RWPE2 (cell line): ENCODE results near the gene ZNF253.
"Not testable (repeated sequence)": the region's sequence is repeated elsewhere in the genome, so short reads cannot be mapped to it uniquely, and the experiment has no call there.

ENCODE experiments used
- ATAC-seq: fragments of 200-7000 bp; cut with Tn5 transposase; 3 replicates; pipeline ENCODE4 v1.9.1; 2021; ENCODE audit warnings: low read depth
- DNase-seq: peaks from one replicate; pipeline ENCODE4 v3.0.0-alpha.2; 2020; ENCODE audit warnings: low spot score
- H3K27ac ChIP-seq: fragments of 450-650 bp; 2 replicates; pipeline ENCODE4 v1.5.1; 2017; ENCODE audit warnings: mild to moderate bottlenecking; ENCODE audit not compliant: poor library complexity, severe bottlenecking
- H3K27me3 ChIP-seq: fragments of 250-450 bp; sonication (Bioruptor Pico); 2 replicates; pipeline ENCODE4 v1.5.1; 2021; ENCODE audit warnings: mild to moderate bottlenecking, moderate library complexity; ENCODE audit not compliant: insufficient read depth, poor library complexity, severe bottlenecking
- H3K36me3 ChIP-seq: fragments of 250-450 bp; sonication (Bioruptor Pico); 2 replicates; pipeline ENCODE4 v1.5.1; 2020; ENCODE audit warnings: low read depth, mild to moderate bottlenecking, moderate library complexity
- H3K4me1 ChIP-seq: fragments of 250-450 bp; sonication (Bioruptor Pico); 2 replicates; pipeline ENCODE4 v1.5.1; 2021; ENCODE audit warnings: mild to moderate bottlenecking, moderate library complexity; ENCODE audit not compliant: insufficient read depth, poor library complexity, severe bottlenecking
- H3K4me3 ChIP-seq: fragments of 250-450 bp; sonication (Bioruptor Pico); 2 replicates; pipeline ENCODE4 v1.5.1; 2021; ENCODE audit warnings: mild to moderate bottlenecking, moderate library complexity; ENCODE audit not compliant: severe bottlenecking
- H3K9me3 ChIP-seq: fragments of 250-450 bp; sonication (Bioruptor Pico); 2 replicates; pipeline ENCODE4 v1.5.1; 2021; ENCODE audit warnings: mild to moderate bottlenecking, moderate library complexity; ENCODE audit not compliant: severe bottlenecking
- CTCF ChIP-seq: fragments of 450-650 bp; IDR thresholded peaks from one replicate; pipeline ENCODE4 v1.5.1; 2017; ENCODE audit warnings: mild to moderate bottlenecking, moderate library complexity; ENCODE audit not compliant: poor library complexity, severe bottlenecking

ZNF253 gene

GRCh38 chr19:19909654-19910053 is 44.0 kb downstream of the ZNF253 start:
- H3K36me3 ChIP-seq = no peaks in the 10 kb centered on the region
- no peak overlapping the region for H3K27ac ChIP-seq
- DNase-seq (no peak), ATAC-seq (no peak)
- H3K4me1 ChIP-seq = no peaks in the 10 kb centered on the region
- H3K4me3 ChIP-seq = no peak overlapping the region
- no peaks in the 10 kb centered on the region for H3K27me3 ChIP-seq
- peaks cover 4% of the 10 kb centered on the region for H3K9me3 ChIP-seq
- no peak for TF ChIP-seq CTCF

GRCh38 chr19:19911150-19911549 is 45.5 kb downstream of the ZNF253 start:
- H3K4me3 ChIP-seq = no peak overlapping the region
- no peaks in the 10 kb centered on the region for H3K27me3 ChIP-seq
- no peaks in the 10 kb centered on the region for H3K36me3 ChIP-seq
- DNase-seq = no peak
- H3K4me1 ChIP-seq = no peaks in the 10 kb centered on the region
- TF ChIP-seq CTCF = no peak
- H3K9me3 ChIP-seq = peaks cover 4% of the 10 kb centered on the region
- ATAC-seq = no peak
- H3K27ac ChIP-seq = no peak overlapping the region

GRCh38 chr19:19914596-19914995 is 48.9 kb downstream of the ZNF253 start:
- ATAC-seq (no peak), DNase-seq (no peak)
- no peak for TF ChIP-seq CTCF
- peaks cover 2% of the 10 kb centered on the region for H3K9me3 ChIP-seq
- peaks cover 6% of the 10 kb centered on the region for H3K36me3 ChIP-seq
- no peak overlapping the region for H3K27ac ChIP-seq
- H3K4me1 ChIP-seq = no peaks in the 10 kb centered on the region
- no peaks in the 10 kb centered on the region for H3K27me3 ChIP-seq
- no peak overlapping the region for H3K4me3 ChIP-seq

GRCh38 chr19:19930417-19930816 is 64.7 kb downstream of the ZNF253 start:
- not testable (repeated sequence) for H3K4me3 ChIP-seq, H3K27ac ChIP-seq, H3K36me3 ChIP-seq, ATAC-seq, H3K27me3 ChIP-seq, H3K4me1 ChIP-seq, DNase-seq
- peaks cover 24% of the 10 kb centered on the region for H3K9me3 ChIP-seq

- H3K4me3 ChIP-seq, H3K36me3 ChIP-seq, H3K27me3 ChIP-seq, H3K27ac ChIP-seq, H3K4me1 ChIP-seq, DNase-seq, ATAC-seq: not testable (repeated sequence)
- peaks cover 19% of the 10 kb centered on the region for H3K9me3 ChIP-seq
These were observed 68.0 kb downstream of the ZNF253 start for GRCh38 chr19:19933432-19934314.

GRCh38 chr19:19937403-19937802 is 71.7 kb downstream of the ZNF253 start:
- ATAC-seq (no peak), DNase-seq (no peak)
- peaks cover 12% of the 10 kb centered on the region for H3K9me3 ChIP-seq

More at GRCh38 chr19:19937403-19937802, 71.7 kb downstream of the ZNF253 start:
- Histone ChIP-seq H3K4me1 (no peaks in the 10 kb centered on the region), H3K27me3 (no peaks in the 10 kb centered on the region), H3K27ac (no peak overlapping the region), H3K4me3 (no peak overlapping the region), H3K36me3 (0 out of 2 replicates have a peak, but pooled peaks cover 4% of the 10 kb centered on the region)
- no peak for TF ChIP-seq CTCF
